ENCODE results near the gene ABHD16A.

DNA sequence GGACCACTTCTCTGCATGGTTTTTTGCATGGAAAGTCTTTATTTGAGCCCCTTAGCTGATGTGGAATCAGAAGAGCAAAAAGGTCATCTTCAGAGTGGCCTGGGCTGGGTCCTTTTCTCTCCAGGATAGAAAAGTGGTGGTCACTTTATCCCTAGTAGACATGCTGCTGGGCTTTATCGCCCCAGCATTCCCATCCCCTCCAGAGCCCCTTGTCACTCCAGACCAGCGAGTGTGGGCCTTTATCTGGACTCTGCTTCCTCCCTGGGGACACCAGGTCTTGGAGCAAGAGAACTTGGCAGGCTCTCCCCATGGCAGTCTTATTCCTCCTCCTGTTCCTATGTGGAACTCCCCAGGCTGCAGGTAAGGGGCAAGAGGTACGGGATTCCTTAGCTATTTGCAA lies 3.5 kb upstream of the ABHD16A start, which contains the start of gene LY6G6F:
- TF ChIP-seq, protein P1, sequence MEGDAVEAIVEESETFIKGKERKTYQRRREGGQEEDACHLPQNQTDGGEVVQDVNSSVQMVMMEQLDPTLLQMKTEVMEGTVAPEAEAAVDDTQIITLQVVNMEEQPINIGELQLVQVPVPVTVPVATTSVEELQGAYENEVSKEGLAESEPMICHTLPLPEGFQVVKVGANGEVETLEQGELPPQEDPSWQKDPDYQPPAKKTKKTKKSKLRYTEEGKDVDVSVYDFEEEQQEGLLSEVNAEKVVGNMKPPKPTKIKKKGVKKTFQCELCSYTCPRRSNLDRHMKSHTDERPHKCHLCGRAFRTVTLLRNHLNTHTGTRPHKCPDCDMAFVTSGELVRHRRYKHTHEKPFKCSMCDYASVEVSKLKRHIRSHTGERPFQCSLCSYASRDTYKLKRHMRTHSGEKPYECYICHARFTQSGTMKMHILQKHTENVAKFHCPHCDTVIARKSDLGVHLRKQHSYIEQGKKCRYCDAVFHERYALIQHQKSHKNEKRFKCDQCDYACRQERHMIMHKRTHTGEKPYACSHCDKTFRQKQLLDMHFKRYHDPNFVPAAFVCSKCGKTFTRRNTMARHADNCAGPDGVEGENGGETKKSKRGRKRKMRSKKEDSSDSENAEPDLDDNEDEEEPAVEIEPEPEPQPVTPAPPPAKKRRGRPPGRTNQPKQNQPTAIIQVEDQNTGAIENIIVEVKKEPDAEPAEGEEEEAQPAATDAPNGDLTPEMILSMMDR (IDR thresholded peaks at IDR 0.05) = no peak
- no peak for TF ChIP-seq POLR2A (IDR thresholded peaks at IDR 0.05)

All from Peyer's patch (tissue), 4 donors.